HL-60 (cell line): ENCODE measurements around the gene SP140L.

ENCODE experiments used
- DNase-seq, 2 experiments: peaks; one replicate each; pipeline ENCODE4 v3.0.0-alpha.2; 2010 to 2020; ENCODE audit warnings: low read depth in 1 of 2, low spot score in 1 of 2
- H3K27ac ChIP-seq: fragments of 250-450 bp; sonication (Bioruptor Pico); replicated peaks from 2 replicates; pipeline ENCODE4 v1.5.1; 2020; ENCODE audit warnings: mild to moderate bottlenecking, moderate library complexity
- H3K27me3 ChIP-seq: fragments of 250-450 bp; sonication (Bioruptor Pico); 2 replicates; pipeline ENCODE4 v1.5.1; 2021; ENCODE audit warnings: mild to moderate bottlenecking, moderate library complexity; ENCODE audit not compliant: insufficient read depth, poor library complexity, severe bottlenecking
- H3K4me3 ChIP-seq: replicated peaks from 2 replicates; pipeline ENCODE4 v1.5.1; 2011; ENCODE audit warnings: mild to moderate bottlenecking, control low read depth, low read length; ENCODE audit not compliant: insufficient read depth
- GABPA ChIP-seq: IDR thresholded peaks from 2 replicates; pipeline ENCODE4 v1.6.1; 2012; ENCODE audit warnings: low read depth
- POLR2AphosphoS5 ChIP-seq: IDR thresholded peaks from 2 replicates; pipeline ENCODE4 v1.6.1; 2012; ENCODE audit warnings: low read depth
- SPI1 ChIP-seq: IDR thresholded peaks from 2 replicates; pipeline ENCODE4 v1.6.1; 2012; ENCODE audit warnings: low read depth, mild to moderate bottlenecking, borderline replicate concordance
- TF ChIP-seq, protein P1 (sequence below): IDR thresholded peaks from one replicate; pipeline ENCODE4 v1.5.1; 2011; ENCODE audit warnings: low read length, control low read depth, inconsistent platforms; ENCODE audit not compliant: insufficient read depth
- TF ChIP-seq, protein P2 (sequence below): IDR thresholded peaks from 2 replicates; pipeline ENCODE4 v1.6.1; 2012; ENCODE audit warnings: low read depth; ENCODE audit not compliant: insufficient replicate concordance

SP140L gene

DNA sequence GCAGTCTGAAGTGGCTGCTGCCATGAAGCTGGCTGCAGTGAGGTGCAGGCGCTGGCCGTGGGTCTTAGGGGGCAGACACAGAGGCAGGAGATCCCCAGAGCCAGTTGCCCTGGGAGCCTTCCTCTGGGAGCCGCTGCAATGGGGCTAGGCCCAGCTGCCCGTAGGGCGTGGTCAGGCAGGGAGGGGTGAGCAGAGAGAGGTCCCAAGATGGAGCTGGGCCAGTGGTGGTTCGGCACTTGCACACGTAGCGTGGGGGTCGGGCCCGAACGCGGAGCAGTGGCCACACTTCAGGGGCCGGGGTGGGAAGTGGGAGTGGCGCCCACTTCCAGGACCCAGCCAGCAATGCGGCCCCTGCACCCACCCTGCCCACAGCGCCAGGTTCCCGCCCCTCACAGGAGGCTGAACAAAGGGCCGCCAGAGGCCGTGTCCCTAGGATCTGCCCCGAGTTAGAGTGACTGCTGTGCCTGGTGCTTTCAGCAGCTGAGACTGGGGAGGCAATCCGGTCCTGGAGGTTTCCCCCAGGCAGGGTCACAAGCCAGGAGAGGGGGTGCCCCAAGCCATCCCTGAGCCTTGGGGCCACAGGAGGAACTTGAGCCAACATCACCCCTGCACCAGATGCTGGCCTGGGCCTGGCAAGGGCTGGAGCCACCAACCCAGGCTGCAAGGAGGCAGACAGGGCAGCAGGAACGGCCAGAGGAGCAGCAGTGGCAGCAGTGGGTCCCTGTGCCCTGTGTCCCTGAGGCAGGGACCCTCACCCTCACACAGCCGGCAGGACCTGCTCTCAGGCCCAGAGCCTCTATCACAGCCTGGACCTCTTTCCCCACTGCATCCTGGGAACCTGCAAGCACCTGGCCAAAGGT, 21.3 kb upstream of the SP140L start:
- Histone ChIP-seq H3K27ac (no peak overlapping the region), H3K27me3 (no peaks in the 10 kb centered on the region), H3K4me3 (no peak overlapping the region)
- no peak for DNase-seq
- TF ChIP-seq, protein P1, sequence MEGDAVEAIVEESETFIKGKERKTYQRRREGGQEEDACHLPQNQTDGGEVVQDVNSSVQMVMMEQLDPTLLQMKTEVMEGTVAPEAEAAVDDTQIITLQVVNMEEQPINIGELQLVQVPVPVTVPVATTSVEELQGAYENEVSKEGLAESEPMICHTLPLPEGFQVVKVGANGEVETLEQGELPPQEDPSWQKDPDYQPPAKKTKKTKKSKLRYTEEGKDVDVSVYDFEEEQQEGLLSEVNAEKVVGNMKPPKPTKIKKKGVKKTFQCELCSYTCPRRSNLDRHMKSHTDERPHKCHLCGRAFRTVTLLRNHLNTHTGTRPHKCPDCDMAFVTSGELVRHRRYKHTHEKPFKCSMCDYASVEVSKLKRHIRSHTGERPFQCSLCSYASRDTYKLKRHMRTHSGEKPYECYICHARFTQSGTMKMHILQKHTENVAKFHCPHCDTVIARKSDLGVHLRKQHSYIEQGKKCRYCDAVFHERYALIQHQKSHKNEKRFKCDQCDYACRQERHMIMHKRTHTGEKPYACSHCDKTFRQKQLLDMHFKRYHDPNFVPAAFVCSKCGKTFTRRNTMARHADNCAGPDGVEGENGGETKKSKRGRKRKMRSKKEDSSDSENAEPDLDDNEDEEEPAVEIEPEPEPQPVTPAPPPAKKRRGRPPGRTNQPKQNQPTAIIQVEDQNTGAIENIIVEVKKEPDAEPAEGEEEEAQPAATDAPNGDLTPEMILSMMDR, result no peak
- TF ChIP-seq SPI1, result no peak
- TF ChIP-seq POLR2AphosphoS5, result no peak
- no peak for TF ChIP-seq GABPA
- TF ChIP-seq, protein P2, sequence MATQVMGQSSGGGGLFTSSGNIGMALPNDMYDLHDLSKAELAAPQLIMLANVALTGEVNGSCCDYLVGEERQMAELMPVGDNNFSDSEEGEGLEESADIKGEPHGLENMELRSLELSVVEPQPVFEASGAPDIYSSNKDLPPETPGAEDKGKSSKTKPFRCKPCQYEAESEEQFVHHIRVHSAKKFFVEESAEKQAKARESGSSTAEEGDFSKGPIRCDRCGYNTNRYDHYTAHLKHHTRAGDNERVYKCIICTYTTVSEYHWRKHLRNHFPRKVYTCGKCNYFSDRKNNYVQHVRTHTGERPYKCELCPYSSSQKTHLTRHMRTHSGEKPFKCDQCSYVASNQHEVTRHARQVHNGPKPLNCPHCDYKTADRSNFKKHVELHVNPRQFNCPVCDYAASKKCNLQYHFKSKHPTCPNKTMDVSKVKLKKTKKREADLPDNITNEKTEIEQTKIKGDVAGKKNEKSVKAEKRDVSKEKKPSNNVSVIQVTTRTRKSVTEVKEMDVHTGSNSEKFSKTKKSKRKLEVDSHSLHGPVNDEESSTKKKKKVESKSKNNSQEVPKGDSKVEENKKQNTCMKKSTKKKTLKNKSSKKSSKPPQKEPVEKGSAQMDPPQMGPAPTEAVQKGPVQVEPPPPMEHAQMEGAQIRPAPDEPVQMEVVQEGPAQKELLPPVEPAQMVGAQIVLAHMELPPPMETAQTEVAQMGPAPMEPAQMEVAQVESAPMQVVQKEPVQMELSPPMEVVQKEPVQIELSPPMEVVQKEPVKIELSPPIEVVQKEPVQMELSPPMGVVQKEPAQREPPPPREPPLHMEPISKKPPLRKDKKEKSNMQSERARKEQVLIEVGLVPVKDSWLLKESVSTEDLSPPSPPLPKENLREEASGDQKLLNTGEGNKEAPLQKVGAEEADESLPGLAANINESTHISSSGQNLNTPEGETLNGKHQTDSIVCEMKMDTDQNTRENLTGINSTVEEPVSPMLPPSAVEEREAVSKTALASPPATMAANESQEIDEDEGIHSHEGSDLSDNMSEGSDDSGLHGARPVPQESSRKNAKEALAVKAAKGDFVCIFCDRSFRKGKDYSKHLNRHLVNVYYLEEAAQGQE, result no peak

DNA sequence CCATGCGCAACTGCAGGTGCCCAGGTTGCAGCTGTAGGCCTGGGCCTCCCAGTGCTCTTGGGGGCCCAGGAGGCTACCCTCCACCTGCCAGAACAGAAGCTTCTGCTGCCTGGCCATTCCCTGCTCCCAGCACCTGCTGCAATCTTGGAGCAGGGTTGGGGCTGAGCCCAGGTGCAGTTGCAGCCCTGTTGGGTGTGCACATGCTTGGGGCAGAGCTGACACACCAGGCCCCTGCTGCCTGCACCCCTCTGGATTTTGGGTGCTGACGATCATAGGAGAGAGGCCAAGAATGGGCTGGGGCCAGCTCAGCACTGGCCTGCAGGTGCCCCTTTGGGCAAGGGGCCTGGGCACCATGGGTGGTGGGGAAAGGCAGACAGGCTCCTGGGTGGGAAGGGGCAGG, 20.5 kb upstream of the SP140L start:
- DNase-seq, result no peak
- Histone ChIP-seq H3K27ac (no peak overlapping the region), H3K27me3 (no peaks in the 10 kb centered on the region), H3K4me3 (no peak overlapping the region)
- TF ChIP-seq, protein P1, result no peak
- TF ChIP-seq POLR2AphosphoS5 (no peak), GABPA (no peak)
- TF ChIP-seq, protein P2, result no peak

DNA sequence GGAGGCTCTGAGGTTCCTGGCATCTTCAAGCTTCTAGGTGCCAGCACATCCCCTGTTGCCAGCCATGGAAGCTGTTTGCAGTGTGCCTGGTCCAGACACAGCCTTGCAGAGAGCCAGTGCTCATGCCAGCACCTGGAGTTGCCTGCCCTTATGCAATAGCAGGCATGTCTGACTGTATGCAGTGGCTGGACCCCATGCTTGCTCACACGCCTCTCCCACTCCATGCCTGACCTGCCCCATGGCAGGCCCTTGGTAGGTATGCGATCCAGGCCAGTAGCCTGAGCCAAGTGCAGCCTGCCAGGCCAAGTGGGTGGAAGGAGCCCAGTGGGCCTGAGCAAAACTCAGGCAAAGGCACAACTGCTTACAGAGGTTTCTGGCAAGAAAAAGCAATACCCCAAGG, 19.5 kb upstream of the SP140L start:
- TF ChIP-seq SPI1, result no peak
- TF ChIP-seq GABPA, result no peak
- TF ChIP-seq, protein P1, result no peak
- no peak for TF ChIP-seq POLR2AphosphoS5
- TF ChIP-seq, protein P2, result no peak
- Histone ChIP-seq H3K4me3 (no peak overlapping the region), H3K27ac (no peak overlapping the region), H3K27me3 (no peaks in the 10 kb centered on the region)
- DNase-seq, result no peak
